ENCODE measurements around the gene CCDC3.
"Not testable (repeated sequence)": the region's sequence is repeated elsewhere in the genome, so short reads cannot be mapped to it uniquely, and the experiment has no call there.

CCDC3 gene

GRCh38 chr10:13001041-13001886 is at the start of gene CCDC3:
Gene CCDC3, minus strand, starts transcription at chr10:13001713. Its CDS starts 143 bp downstream, at chr10:13001570.
- no peak for DNase-seq (ENCODE audit: low read depth in 2 of 2)

- no peak for DNase-seq (ENCODE audit: low read depth in 2 of 2)
Observed at GRCh38 chr10:13051126-13051694, 49.7 kb upstream of the CCDC3 start.

GRCh38 chr10:13049774-13050420 is 48.4 kb upstream of the CCDC3 start:
- DNase-seq (ENCODE audit: low read depth in 2 of 2): no peak

GRCh38 chr10:13048762-13049161 is 47.2 kb upstream of the CCDC3 start:
- no peak for DNase-seq (ENCODE audit: low read depth in 2 of 2)

- DNase-seq (ENCODE audit: low read depth in 2 of 2): no peak
Observed at GRCh38 chr10:13047529-13048206, 46.2 kb upstream of the CCDC3 start.

GRCh38 chr10:13046851-13047528 is 45.5 kb upstream of the CCDC3 start:
- no peak for DNase-seq (ENCODE audit: low read depth in 2 of 2)

GRCh38 chr10:13043520-13043919 is 42.0 kb upstream of the CCDC3 start:
- no peak for DNase-seq (ENCODE audit: low read depth in 2 of 2)

- no peak for DNase-seq (ENCODE audit: low read depth in 2 of 2)
Observed at GRCh38 chr10:13039761-13040160, 38.2 kb upstream of the CCDC3 start.

- DNase-seq (ENCODE audit: low read depth in 2 of 2): no peak
Observed at GRCh38 chr10:13038391-13038790, 36.9 kb upstream of the CCDC3 start.

- DNase-seq (ENCODE audit: low read depth in 2 of 2): no peak
Observed at GRCh38 chr10:13037832-13038231, 36.3 kb upstream of the CCDC3 start.

- DNase-seq (ENCODE audit: low read depth in 2 of 2): no peak
Observed at GRCh38 chr10:13036841-13037240, 35.3 kb upstream of the CCDC3 start.

- DNase-seq (ENCODE audit: low read depth in 2 of 2): not testable (repeated sequence)
Observed at GRCh38 chr10:13035731-13036130, 34.2 kb upstream of the CCDC3 start.

GRCh38 chr10:13026873-13027272 is 25.4 kb upstream of the CCDC3 start:
- no peak for DNase-seq (ENCODE audit: low read depth in 2 of 2)

- no peak for DNase-seq (ENCODE audit: low read depth in 2 of 2)
Observed at GRCh38 chr10:13023754-13024153, 22.2 kb upstream of the CCDC3 start.

GRCh38 chr10:13019280-13019679 is 17.8 kb upstream of the CCDC3 start:
- DNase-seq (ENCODE audit: low read depth in 2 of 2): no peak

- no peak for DNase-seq (ENCODE audit: low read depth in 2 of 2)
Observed at GRCh38 chr10:13018171-13018570, 16.7 kb upstream of the CCDC3 start.

- no peak for DNase-seq (ENCODE audit: low read depth in 2 of 2)
Observed at GRCh38 chr10:13016886-13017285, 15.4 kb upstream of the CCDC3 start.

- no peak for DNase-seq (ENCODE audit: low read depth in 2 of 2)
Observed at GRCh38 chr10:13016426-13016825, 14.9 kb upstream of the CCDC3 start.

- no peak for DNase-seq (ENCODE audit: low read depth in 2 of 2)
Observed at GRCh38 chr10:13006037-13006436, 4.5 kb upstream of the CCDC3 start.

- no peak for DNase-seq (ENCODE audit: low read depth in 2 of 2)
Observed at GRCh38 chr10:13003759-13004158, 2.2 kb upstream of the CCDC3 start.

GRCh38 chr10:13003004-13003403 is 1.5 kb upstream of the CCDC3 start:
- DNase-seq (ENCODE audit: low read depth in 2 of 2): no peak

- no peak for DNase-seq (ENCODE audit: low read depth in 2 of 2)
Observed at GRCh38 chr10:13001887-13002212, 337 bp upstream of the CCDC3 start.
